B cell (primary cell): ENCODE data around the gene PARD3B. TPM values are rescaled to one million over a fixed set of nuclear protein-coding genes. Genes with fewer than 3 reads are reported as not detected.

Experiments
- ATAC-seq: fragments of 200-7000 bp; cut with Tn5 transposase; one replicate; pipeline ENCODE4 v1.10.0; 2021; ENCODE audit warnings: low read depth, mild to moderate bottlenecking, moderate number of reproducible peaks, moderate library complexity
- CTCF ChIA-PET: fragments of 350-600 bp; sonication (Branson Sonifier 250); formaldehyde crosslinking; loops from one replicate; lab custom pipeline; 2021; ENCODE audit warnings: antibody characterized with exemption, inconsistent platforms; lab: Charles Lee
- POLR2A ChIA-PET: fragments of 350-600 bp; sonication (Branson Sonifier 250); formaldehyde crosslinking; loops from one replicate; lab custom pipeline; 2021; ENCODE audit warnings: antibody characterized with exemption; lab: Charles Lee
- DNase-seq: peaks from one replicate; pipeline ENCODE4 v3.0.0; 2013
- H2AFZ ChIP-seq: 2 replicates; pipeline ENCODE4 v1.6.1; 2012; ENCODE audit warnings: mild to moderate bottlenecking, low read depth, low read length; ENCODE audit not compliant: insufficient read depth, poor library complexity, severe bottlenecking
- H3K27ac ChIP-seq, 2 donors: 1 replicate in 1 of 2; 2 replicates in 1 of 2; pipeline ENCODE4 v1.5.1; 2012 to 2013; ENCODE audit warnings: low read length in 2 of 2, mild to moderate bottlenecking in 2 of 2, moderate library complexity in 1 of 2
- H3K27me3 ChIP-seq, 4 experiments: fragments of 200-600 bp in 1 of 4; sonication (generic) in 1 of 4; replicated peaks in 1 of 4; 1 replicate in 2 of 4; 2 replicates in 2 of 4; pipeline versions ENCODE4 v1.6.1 to v1.7.0; 2013 to 2016; ENCODE audit warnings: low read length in 3 of 4, mild to moderate bottlenecking in 2 of 4, mixed read lengths in 1 of 4, moderate library complexity in 1 of 4; ENCODE audit not compliant: insufficient read depth in 4 of 4, control insufficient read depth in 3 of 4; ENCODE audit errors: control extremely low read depth in 1 of 4
- H3K36me3 ChIP-seq, 2 experiments: replicated peaks in 1 of 2; 1 replicate in 1 of 2; 2 replicates in 1 of 2; pipeline versions ENCODE4 v1.6.1 to v1.7.1; 2013; ENCODE audit warnings: low read length in 1 of 2; ENCODE audit not compliant: insufficient read depth in 2 of 2, control insufficient read depth in 1 of 2; ENCODE audit errors: control extremely low read depth in 1 of 2, extremely low read depth in 1 of 2
- H3K4me1 ChIP-seq, 2 donors: fragments of 200-600 bp in 1 of 2; sonication (generic) in 1 of 2; 1 replicate in 1 of 2; 2 replicates in 1 of 2; pipeline versions ENCODE4 v1.5.1 to v1.6.1; 2013 to 2017; ENCODE audit warnings: low read length in 2 of 2; ENCODE audit not compliant: control insufficient read depth in 2 of 2, insufficient read depth in 2 of 2
- H3K4me2 ChIP-seq: replicated peaks from 2 replicates; pipeline ENCODE3; 2012; ENCODE audit warnings: mild to moderate bottlenecking, low read depth, low read length; ENCODE audit not compliant: poor library complexity, severe bottlenecking
- H3K4me3 ChIP-seq, 5 experiments: fragments of 200-600 bp in 1 of 5; sonication (generic) in 1 of 5; 1 replicate in 3 of 5; 2 replicates in 2 of 5; pipeline versions ENCODE4 v1.5.1 to v1.7.0; 2011 to 2016; ENCODE audit warnings: low read length in 4 of 5, mild to moderate bottlenecking in 4 of 5, low read depth in 2 of 5, control low read depth in 1 of 5, moderate library complexity in 1 of 5; ENCODE audit not compliant: insufficient read depth in 1 of 5; ENCODE audit errors: control extremely low read depth in 1 of 5, extremely low read depth in 1 of 5
- H3K79me2 ChIP-seq: fragments of 200-600 bp; sonication (generic); one replicate; pipeline ENCODE4 v1.6.0; 2016; ENCODE audit warnings: low read length; ENCODE audit not compliant: control insufficient read depth, insufficient read depth
- H3K9ac ChIP-seq: fragments of 200-600 bp; sonication (generic); 2 replicates; pipeline ENCODE4 v1.6.1; 2017; ENCODE audit warnings: mild to moderate bottlenecking, low read length, moderate library complexity
- H3K9me3 ChIP-seq, 3 donors: one replicate each; pipeline versions ENCODE4 v1.6.1 to v1.7.1; 2013; ENCODE audit warnings: low read length in 2 of 3; ENCODE audit not compliant: control insufficient read depth in 2 of 3, insufficient read depth in 1 of 3; ENCODE audit errors: control extremely low read depth in 1 of 3
- H4K20me1 ChIP-seq: 2 replicates; pipeline ENCODE4 v1.6.0; 2012; ENCODE audit warnings: mild to moderate bottlenecking, low read length; ENCODE audit not compliant: insufficient read depth, control insufficient read depth, poor library complexity, severe bottlenecking
- H3K27ac Mint-ChIP-seq: one replicate; pipeline ENCODE4 v1.8.0; 2021; ENCODE audit warnings: mixed read lengths
- H3K27me3 Mint-ChIP-seq: one replicate; pipeline ENCODE4 v1.8.0; 2021; ENCODE audit warnings: mixed read lengths
- H3K4me1 Mint-ChIP-seq: one replicate; pipeline ENCODE4 v1.8.0; 2021; ENCODE audit warnings: mixed read lengths
- H3K4me3 Mint-ChIP-seq: one replicate; pipeline ENCODE4 v1.8.0; 2021; ENCODE audit warnings: mixed read lengths
- H3K9me3 Mint-ChIP-seq: one replicate; pipeline ENCODE4 v1.8.0; 2022; ENCODE audit warnings: mixed read lengths; ENCODE audit not compliant: insufficient read depth
- EZH2 ChIP-seq: IDR thresholded peaks from 2 replicates; pipeline ENCODE4 v1.6.1; 2012; ENCODE audit warnings: borderline replicate concordance, low read depth, mild to moderate bottlenecking, moderate library complexity, low read length; ENCODE audit not compliant: insufficient read depth, poor library complexity, severe bottlenecking
- WGBS: methylation state at CpG from one replicate; pipeline ENCODE4 v1.1.5; 2013; ENCODE audit warnings: missing lambda C conversion rate; ENCODE audit not compliant: insufficient coverage; 5-methylcytosine and 5-hydroxymethylcytosine counted together
- intact Hi-C: fragments of 100-400 bp; cut with micrococcal nuclease; formaldehyde crosslinking; loops from one replicate; pipeline ENCODE4 v1.10.0; 2022
- polyA plus RNA-seq: library from polyadenylated mRNA; depleted of rRNA; stranded (reverse); fragments of >200 nt; gene quantifications from 2 replicates; pipeline ENCODE4 v1.2.3, GENCODE V29; 2012
- total RNA-seq, 2 donors: library from RNA; stranded (reverse); fragments of 120-200 nt in 1 of 2; gene quantifications; 1 replicate in 1 of 2; 2 replicates in 1 of 2; pipeline versions ENCODE4 v1.2.3 to v1.2.4, GENCODE V29; 2013 to 2022
- TF ChIP-seq, protein P1 (sequence below): fragments of 200-600 bp; IDR thresholded peaks from one replicate; pipeline ENCODE4 v1.8.0; 2022; ENCODE audit warnings: antibody characterized with exemption, mild to moderate bottlenecking

PARD3B gene
- total and polyA plus RNA-seq, 2 donors (not counting 1 experiment from before 2014, with no cell fraction given): not detected

GRCh38 chr2:205010196-205010595 is 464.9 kb downstream of the PARD3B start:
- no peak for ATAC-seq
- Histone ChIP-seq H3K4me3 (no peak overlapping the region), H3K27me3 (no peaks in the 10 kb centered on the region), H3K4me1 (no peaks in the 10 kb centered on the region), H3K9ac (no peak overlapping the region), H2AFZ (no peak overlapping the region), H4K20me1 (no peaks in the 10 kb centered on the region), H3K27ac (no peak overlapping the region), H3K9me3 (no peaks in the 10 kb centered on the region), H3K4me2 (no peak overlapping the region), H3K36me3 (no peaks in the 10 kb centered on the region), H3K79me2 (no peaks in the 10 kb centered on the region)
- TF ChIP-seq, protein P1, sequence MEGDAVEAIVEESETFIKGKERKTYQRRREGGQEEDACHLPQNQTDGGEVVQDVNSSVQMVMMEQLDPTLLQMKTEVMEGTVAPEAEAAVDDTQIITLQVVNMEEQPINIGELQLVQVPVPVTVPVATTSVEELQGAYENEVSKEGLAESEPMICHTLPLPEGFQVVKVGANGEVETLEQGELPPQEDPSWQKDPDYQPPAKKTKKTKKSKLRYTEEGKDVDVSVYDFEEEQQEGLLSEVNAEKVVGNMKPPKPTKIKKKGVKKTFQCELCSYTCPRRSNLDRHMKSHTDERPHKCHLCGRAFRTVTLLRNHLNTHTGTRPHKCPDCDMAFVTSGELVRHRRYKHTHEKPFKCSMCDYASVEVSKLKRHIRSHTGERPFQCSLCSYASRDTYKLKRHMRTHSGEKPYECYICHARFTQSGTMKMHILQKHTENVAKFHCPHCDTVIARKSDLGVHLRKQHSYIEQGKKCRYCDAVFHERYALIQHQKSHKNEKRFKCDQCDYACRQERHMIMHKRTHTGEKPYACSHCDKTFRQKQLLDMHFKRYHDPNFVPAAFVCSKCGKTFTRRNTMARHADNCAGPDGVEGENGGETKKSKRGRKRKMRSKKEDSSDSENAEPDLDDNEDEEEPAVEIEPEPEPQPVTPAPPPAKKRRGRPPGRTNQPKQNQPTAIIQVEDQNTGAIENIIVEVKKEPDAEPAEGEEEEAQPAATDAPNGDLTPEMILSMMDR: no peak
- no peak for TF ChIP-seq EZH2
- Mint-ChIP-seq H3K27me3 (no peaks in the 10 kb centered on the region), H3K4me1 (no peaks in the 10 kb centered on the region), H3K9me3 (no peaks in the 10 kb centered on the region), H3K27ac (no peak overlapping the region), H3K4me3 (no peak overlapping the region)
- intact Hi-C loops: no loop called here
- WGBS: 0% methylated on average over 1 of the region's 1 CpG
- POLR2A ChIA-PET: no interaction called here
- DNase-seq: no peak
- CTCF ChIA-PET: no interaction called here

- Histone ChIP-seq H3K4me2 (no peak overlapping the region), H3K27ac (no peak overlapping the region), H3K79me2 (no peaks in the 10 kb centered on the region), H3K9me3 (no peaks in the 10 kb centered on the region), H2AFZ (no peak overlapping the region), H3K36me3 (no peaks in the 10 kb centered on the region), H3K9ac (no peak overlapping the region), H4K20me1 (no peaks in the 10 kb centered on the region), H3K27me3 (no peaks in the 10 kb centered on the region), H3K4me3 (no peak overlapping the region), H3K4me1 (no peaks in the 10 kb centered on the region)
- no peak for TF ChIP-seq EZH2
- TF ChIP-seq, protein P1: no peak
- no peaks in the 10 kb centered on the region for H3K27me3 Mint-ChIP-seq
- no peaks in the 10 kb centered on the region for H3K9me3 Mint-ChIP-seq
- CTCF ChIA-PET: no interaction called here
- 92% methylated on average over 1 of the region's 2 CpGs for WGBS
- no peak for ATAC-seq
- H3K4me1 Mint-ChIP-seq: no peaks in the 10 kb centered on the region
- intact Hi-C loops: no loop called here
- DNase-seq: no peak
- H3K27ac Mint-ChIP-seq: no peak overlapping the region
- POLR2A ChIA-PET: no interaction called here
- H3K4me3 Mint-ChIP-seq: no peak overlapping the region
These were observed 465.8 kb downstream of the PARD3B start for GRCh38 chr2:205011031-205011430.
